Neuronal stem cell (in vitro differentiated cells): Measurements from ENCODE around the gene ACVR1B.

ENCODE experiments used
- DNase-seq: peaks from one replicate; pipeline ENCODE4 v3.0.0-alpha.2; 2013; ENCODE audit warnings: low spot score
- H2AFZ ChIP-seq: one replicate; pipeline ENCODE4 v1.6.1; 2013; ENCODE audit warnings: mild to moderate bottlenecking, low read length, inconsistent platforms
- H2AK5ac ChIP-seq: 2 replicates; pipeline ENCODE4 v1.6.1; 2013; ENCODE audit warnings: low read depth, mild to moderate bottlenecking, inconsistent platforms, low read length, moderate library complexity, mixed read lengths
- H2BK120ac ChIP-seq: 2 replicates; pipeline ENCODE4 v1.6.1; 2013; ENCODE audit warnings: low read depth, mild to moderate bottlenecking, inconsistent platforms, low read length, moderate library complexity, mixed read lengths
- H2BK12ac ChIP-seq: one replicate; pipeline ENCODE4 v1.6.1; 2013; ENCODE audit warnings: low read length, inconsistent platforms
- H2BK15ac ChIP-seq: 2 replicates; pipeline ENCODE4 v1.6.1; 2013; ENCODE audit warnings: mild to moderate bottlenecking, low read length, inconsistent platforms, mixed read lengths
- H2BK5ac ChIP-seq: one replicate; pipeline ENCODE4 v1.6.1; 2013; ENCODE audit warnings: inconsistent platforms, mild to moderate bottlenecking, low read length, moderate library complexity
- H3K14ac ChIP-seq: one replicate; pipeline ENCODE4 v1.6.1; 2013; ENCODE audit warnings: low read length, inconsistent platforms
- H3K18ac ChIP-seq: 2 replicates; pipeline ENCODE4 v1.6.1; 2013; ENCODE audit warnings: low read length, inconsistent platforms
- H3K23ac ChIP-seq: 2 replicates; pipeline ENCODE4 v1.6.1; 2013; ENCODE audit warnings: low read depth, mild to moderate bottlenecking, mixed read lengths, low read length, inconsistent platforms; ENCODE audit not compliant: poor library complexity
- H3K27ac ChIP-seq: replicated peaks from 3 replicates; pipeline ENCODE4 v1.5.1; 2013; ENCODE audit warnings: low read length, inconsistent platforms
- H3K27me3 ChIP-seq, 3 experiments: 2 replicates each; pipeline ENCODE4 v1.6.1; 2013; ENCODE audit warnings: low read length in 3 of 3, mild to moderate bottlenecking in 2 of 3, inconsistent platforms in 1 of 3, low read depth in 1 of 3, mixed read lengths in 1 of 3, moderate library complexity in 1 of 3; ENCODE audit not compliant: control insufficient read depth in 3 of 3, insufficient read depth in 3 of 3
- H3K36me3 ChIP-seq, 2 donors: replicated peaks in 1 of 2; 2 replicates each; pipeline ENCODE4 v1.6.1; 2013; ENCODE audit warnings: low read length in 2 of 2; ENCODE audit not compliant: control insufficient read depth in 2 of 2, insufficient read depth in 2 of 2
- H3K4ac ChIP-seq: 2 replicates; pipeline ENCODE4 v1.6.1; 2013; ENCODE audit warnings: inconsistent platforms, mild to moderate bottlenecking, low read length, moderate library complexity
- H3K4me1 ChIP-seq, 2 donors: 1 replicate in 1 of 2; 2 replicates in 1 of 2; pipeline ENCODE4 v1.6.1; 2013; ENCODE audit warnings: low read length in 2 of 2, low read depth in 1 of 2; ENCODE audit not compliant: control insufficient read depth in 2 of 2, insufficient read depth in 1 of 2
- H3K4me2 ChIP-seq: one replicate; pipeline ENCODE4 v1.6.1; 2013; ENCODE audit warnings: mild to moderate bottlenecking, low read length, inconsistent platforms; ENCODE audit not compliant: insufficient read depth, poor library complexity, severe bottlenecking
- H3K4me3 ChIP-seq, 2 donors: 2 replicates each; pipeline ENCODE4 v1.5.1; 2013; ENCODE audit warnings: low read length in 2 of 2, mild to moderate bottlenecking in 2 of 2, inconsistent platforms in 1 of 2, moderate library complexity in 1 of 2
- H3K79me1 ChIP-seq: one replicate; pipeline ENCODE4 v1.6.1; 2013; ENCODE audit warnings: low read depth, mild to moderate bottlenecking, inconsistent platforms, low read length, moderate library complexity
- H3K9ac ChIP-seq: one replicate; pipeline ENCODE4 v1.6.1; 2013; ENCODE audit warnings: mild to moderate bottlenecking, low read depth, low read length, inconsistent platforms; ENCODE audit not compliant: poor library complexity
- H3K9me3 ChIP-seq, 2 donors: replicated peaks in 1 of 2; 2 replicates each; pipeline versions ENCODE3 to v1.6.1; 2013; ENCODE audit warnings: low read length in 2 of 2, mild to moderate bottlenecking in 2 of 2, inconsistent platforms in 1 of 2, low read depth in 1 of 2, mixed read lengths in 1 of 2, moderate library complexity in 1 of 2; ENCODE audit not compliant: control insufficient read depth in 2 of 2, insufficient read depth in 1 of 2
- H4K8ac ChIP-seq: one replicate; pipeline ENCODE4 v1.6.1; 2013; ENCODE audit warnings: low read depth, mild to moderate bottlenecking, inconsistent platforms, low read length, moderate library complexity
- H4K91ac ChIP-seq: one replicate; pipeline ENCODE4 v1.6.1; 2013; ENCODE audit warnings: low read length, low read depth, mild to moderate bottlenecking, inconsistent platforms; ENCODE audit not compliant: poor library complexity
- WGBS, 2 donors: extraction: QIAGEN DNeasy Blood & Tissue Kit; methylation state at CpG; one replicate each; pipeline ENCODE4 v1.1.7; 2013; ENCODE audit warnings: missing lambda C conversion rate in 2 of 2, mixed read lengths in 1 of 2; ENCODE audit not compliant: insufficient read length in 2 of 2, insufficient replicate concordance in 1 of 2; ENCODE audit errors: extremely low coverage in 2 of 2; 5-methylcytosine and 5-hydroxymethylcytosine counted together

ACVR1B gene

GRCh38 chr12:52043386-52044212 lies 92.1 kb downstream of the ACVR1B start:
- WGBS, 2 donors = no CpG with 5 or more reads among the region's 21 CpGs
- Histone ChIP-seq H3K4me1 (peaks cover 2 to 4% of the 10 kb centered on the region in 2 donors), H2BK12ac (no peak overlapping the region), H3K9me3 (no peaks in the 10 kb centered on the region), H2BK15ac (no peak overlapping the region), H4K8ac (no peak overlapping the region), H2AFZ (no peak overlapping the region), H4K91ac (no peak overlapping the region), H3K18ac (no peak overlapping the region), H3K14ac (no peak overlapping the region), H3K23ac (no peak overlapping the region), H2BK120ac (no peak overlapping the region), H3K4ac (no peak overlapping the region), H2AK5ac (no peak overlapping the region), H3K4me2 (no peak overlapping the region), H3K27ac (no peak overlapping the region), H3K36me3 (peaks cover 6 to 30% of the 10 kb centered on the region in 2 donors), H3K27me3 (no peaks in the 10 kb centered on the region), H3K9ac (no peak overlapping the region), H3K4me3 (no peak overlapping the region), H3K79me1 (peaks cover 8% of the 10 kb centered on the region), H2BK5ac (no peak overlapping the region)
- no peak for DNase-seq

GRCh38 chr12:52044292-52044983 lies 92.9 kb downstream of the ACVR1B start:
- H4K8ac ChIP-seq = no peak overlapping the region
- H2AFZ ChIP-seq = no peak overlapping the region
- peaks cover 0 to 7% (median 0%) of the 10 kb centered on the region in 3 experiments for H3K27me3 ChIP-seq
- WGBS, 2 donors = no CpG with 5 or more reads among the region's 18 CpGs
- no peak overlapping the region for H4K91ac ChIP-seq
- no peak overlapping the region for H2BK120ac ChIP-seq
- no peak for DNase-seq
- no peak overlapping the region for H3K18ac ChIP-seq
- H3K9me3 ChIP-seq = no peaks in the 10 kb centered on the region
- peaks cover 0 to 2% of the 10 kb centered on the region in 2 donors for H3K4me1 ChIP-seq
- no peak overlapping the region for H2BK12ac ChIP-seq
- H3K36me3 ChIP-seq = peaks cover 6 to 30% of the 10 kb centered on the region in 2 donors
- H3K27ac ChIP-seq = no peak overlapping the region
- no peak overlapping the region for H2AK5ac ChIP-seq
- no peak overlapping the region for H2BK15ac ChIP-seq
- no peak overlapping the region for H3K4me2 ChIP-seq
- H3K14ac ChIP-seq = no peak overlapping the region
- H3K4me3 ChIP-seq = no peak overlapping the region
- H3K4ac ChIP-seq = no peak overlapping the region
- H3K23ac ChIP-seq = no peak overlapping the region
- no peak overlapping the region for H2BK5ac ChIP-seq
- peaks cover 7% of the 10 kb centered on the region for H3K79me1 ChIP-seq
- H3K9ac ChIP-seq = no peak overlapping the region

GRCh38 chr12:52045794-52046199 lies 94.3 kb downstream of the ACVR1B start:
- peaks cover 6 to 30% of the 10 kb centered on the region in 2 donors for H3K36me3 ChIP-seq
- DNase-seq = no peak

More at GRCh38 chr12:52045794-52046199, 94.3 kb downstream of the ACVR1B start:
- Histone ChIP-seq H3K4ac (no peak overlapping the region), H3K4me3 (no peak overlapping the region), H3K18ac (no peak overlapping the region), H4K8ac (no peak overlapping the region), H2BK120ac (no peak overlapping the region), H3K23ac (no peak overlapping the region), H3K27me3 (peaks cover 0 to 15% (median 0%) of the 10 kb centered on the region in 3 experiments), H3K9me3 (no peaks in the 10 kb centered on the region), H3K4me2 (no peak overlapping the region), H3K4me1 (peaks cover 0 to 10% of the 10 kb centered on the region in 2 donors), H2BK5ac (no peak overlapping the region), H3K14ac (no peak overlapping the region), H2BK12ac (no peak overlapping the region), H3K9ac (no peak overlapping the region), H4K91ac (no peak overlapping the region), H2BK15ac (no peak overlapping the region), H3K79me1 (no peaks in the 10 kb centered on the region), H2AFZ (no peak overlapping the region), H2AK5ac (no peak overlapping the region), H3K27ac (no peak overlapping the region)
- WGBS, 2 donors = no CpG with 5 or more reads among the region's 4 CpGs
